ENCODE results near the gene LAX1. TPM values are rescaled to one million over a fixed set of nuclear protein-coding genes. Genes with fewer than 3 reads are reported as not detected.

The LAX1 gene
- total RNA-seq, 1 donor from 2014 or later, result 0.06 TPM

- no peak overlapping the region for H3K4me3 ChIP-seq (ENCODE audit: low read depth, low read length)
- no peak for DNase-seq (ENCODE audit: low read depth)
- no peak for TF ChIP-seq CTCF (conservative IDR thresholded peaks at IDR 0.05; ENCODE audit: low read depth, low read length)
Observed at GRCh38 chr1:203813581-203814341, 48.8 kb downstream of the LAX1 start.

GRCh38 chr1:203818399-203818798 lies 53.4 kb downstream of the LAX1 start:
- no peak for TF ChIP-seq CTCF (conservative IDR thresholded peaks at IDR 0.05; ENCODE audit: low read depth, low read length)
- H3K4me3 ChIP-seq (ENCODE audit: low read depth, low read length), result no peak overlapping the region
- DNase-seq (ENCODE audit: low read depth), result no peak

GRCh38 chr1:203823306-203823705 lies 58.3 kb downstream of the LAX1 start:
- DNase-seq (ENCODE audit: low read depth), result no peak
- no peak for TF ChIP-seq CTCF (conservative IDR thresholded peaks at IDR 0.05; ENCODE audit: low read depth, low read length)
- no peak overlapping the region for H3K4me3 ChIP-seq (ENCODE audit: low read depth, low read length)

Other genes starting within 250 kb of the LAX1 start
- gene ATP2B4, start 138.4 kb upstream of the LAX1 start, total RNA-seq, result 19.7 and 51.1 TPM in 2 replicates
- 4.8 and 13.6 TPM in 2 replicates for gene ZBED6, start 30.4 kb downstream of the LAX1 start, total RNA-seq
- 50.5 and 56.8 TPM in 2 replicates for gene ZC3H11A, start 30.4 kb downstream of the LAX1 start, total RNA-seq
- gene SNRPE, start 96.4 kb downstream of the LAX1 start, total RNA-seq, result 159 and 167 TPM in 2 replicates